Measurements from ENCODE around the gene DHX58. TPM values are rescaled to one million over a fixed set of nuclear protein-coding genes. Genes with fewer than 3 reads are reported as not detected.

DHX58 gene
- total RNA-seq, 1 experiment from 2014 or later, result 2.1 TPM

GRCh38 chr17:42118126-42118510 lies 5.6 kb upstream of the DHX58 start:
- TF ChIP-seq CTCF (conservative IDR thresholded peaks at IDR 0.05; ENCODE audit: low read depth, low read length) (no peak), EZH2 (IDR thresholded peaks at IDR 0.05; ENCODE audit: borderline replicate concordance, low read depth, low read length, poor library complexity, severe bottlenecking) (no peak)
- no peak overlapping the region for H3K4me3 ChIP-seq (ENCODE audit: low read depth, low read length, poor library complexity, severe bottlenecking)
- CTCF ChIA-PET, result no interaction called here
- no peaks in the 10 kb centered on the region for H3K4me1 ChIP-seq (ENCODE audit: insufficient read depth, low read length, poor library complexity, severe bottlenecking)
- no peaks in the 10 kb centered on the region for H3K9me3 ChIP-seq (ENCODE audit: low read depth, low read length, poor library complexity, severe bottlenecking)
- intact Hi-C loops (cut with micrococcal nuclease; ENCODE audit: unreplicated experiment), result loop anchor here (5.0 kb wide), 1 partner anchor 151 kb away; the partner anchor contains the start of gene CNP
- peaks cover 12% of the 10 kb centered on the region for H3K36me3 ChIP-seq (ENCODE audit: insufficient read depth, low read length, poor library complexity, severe bottlenecking)
- DNase-seq (ENCODE audit: low spot score), result no peak
- no TSS peak for BruUV-seq (replicated peaks)
- POLR2A ChIA-PET (ENCODE audit: low non-redundant PET), result no interaction called here
- H3K27ac ChIP-seq (ENCODE audit: low read depth, low read length, poor library complexity, severe bottlenecking), result no peak overlapping the region
- H3K27me3 ChIP-seq (replicated peaks; ENCODE audit: insufficient read depth, low read depth, low read length, poor library complexity), result no peaks in the 10 kb centered on the region

- no peak overlapping the region for H3K27ac ChIP-seq (ENCODE audit: low read depth, low read length, poor library complexity, severe bottlenecking)
- no peak for DNase-seq (ENCODE audit: low spot score)
- CTCF ChIA-PET, result no interaction called here
- BruUV-seq (replicated peaks), result no TSS peak
- POLR2A ChIA-PET (ENCODE audit: low non-redundant PET), result no interaction called here
- H3K9me3 ChIP-seq (ENCODE audit: low read depth, low read length, poor library complexity, severe bottlenecking), result no peaks in the 10 kb centered on the region
- intact Hi-C loops (cut with micrococcal nuclease; ENCODE audit: unreplicated experiment), result loop anchor here (2.0 to 5.0 kb wide), 2 partner anchors 93 to 150 kb away; partner anchors contain the start of gene CNP
- TF ChIP-seq EZH2 (IDR thresholded peaks at IDR 0.05; ENCODE audit: borderline replicate concordance, low read depth, low read length, poor library complexity, severe bottlenecking) (no peak), CTCF (conservative IDR thresholded peaks at IDR 0.05; ENCODE audit: low read depth, low read length) (no peak)
- no peak overlapping the region for H3K4me3 ChIP-seq (ENCODE audit: low read depth, low read length, poor library complexity, severe bottlenecking)
- H3K36me3 ChIP-seq (ENCODE audit: insufficient read depth, low read length, poor library complexity, severe bottlenecking), result peaks cover 12% of the 10 kb centered on the region
- H3K27me3 ChIP-seq (replicated peaks; ENCODE audit: insufficient read depth, low read depth, low read length, poor library complexity), result no peaks in the 10 kb centered on the region
- H3K4me1 ChIP-seq (ENCODE audit: insufficient read depth, low read length, poor library complexity, severe bottlenecking), result no peaks in the 10 kb centered on the region
Measured at GRCh38 chr17:42117397-42118125, 5.0 kb upstream of the DHX58 start.

GRCh38 chr17:42116705-42117396 lies 4.3 kb upstream of the DHX58 start:
- no TSS peak for BruUV-seq (replicated peaks)
- TF ChIP-seq EZH2 (IDR thresholded peaks at IDR 0.05; ENCODE audit: borderline replicate concordance, low read depth, low read length, poor library complexity, severe bottlenecking), result no peak
- TF ChIP-seq CTCF (conservative IDR thresholded peaks at IDR 0.05; ENCODE audit: low read depth, low read length), result peak; percentile 59
- no peaks in the 10 kb centered on the region for H3K27me3 ChIP-seq (replicated peaks; ENCODE audit: insufficient read depth, low read depth, low read length, poor library complexity)
- intact Hi-C loops (cut with micrococcal nuclease; ENCODE audit: unreplicated experiment), result loop anchor here (2.0 to 5.0 kb wide), 2 partner anchors 92 to 150 kb away; partner anchors contain the start of gene CNP
- ChIA-PET POLR2A (ENCODE audit: low non-redundant PET) (no interaction called here), CTCF (no interaction called here)
- no peak overlapping the region for H3K27ac ChIP-seq (ENCODE audit: low read depth, low read length, poor library complexity, severe bottlenecking)
- no peak overlapping the region for H3K4me3 ChIP-seq (ENCODE audit: low read depth, low read length, poor library complexity, severe bottlenecking)
- no peaks in the 10 kb centered on the region for H3K9me3 ChIP-seq (ENCODE audit: low read depth, low read length, poor library complexity, severe bottlenecking)
- peak; percentile 73 for DNase-seq (ENCODE audit: low spot score)
- H3K36me3 ChIP-seq (ENCODE audit: insufficient read depth, low read length, poor library complexity, severe bottlenecking), result peaks cover 12% of the 10 kb centered on the region
- no peaks in the 10 kb centered on the region for H3K4me1 ChIP-seq (ENCODE audit: insufficient read depth, low read length, poor library complexity, severe bottlenecking)
